Liver (tissue), 3 donors: Measurements from ENCODE around the gene PLOD3.

ENCODE experiments used
- FOXA1 ChIP-seq: IDR thresholded peaks from 2 replicates; pipeline ENCODE4 v1.6.1; 2016; ENCODE audit warnings: antibody characterized with exemption
- RAD21 ChIP-seq, 2 donors: IDR thresholded peaks; 2 replicates each; pipeline ENCODE4 v1.6.1; 2016; ENCODE audit warnings: antibody characterized with exemption in 2 of 2, mild to moderate bottlenecking in 2 of 2
- SP1 ChIP-seq: IDR thresholded peaks from 2 replicates; pipeline ENCODE4 v1.6.1; 2018; ENCODE audit warnings: antibody characterized with exemption, mild to moderate bottlenecking
- TF ChIP-seq, protein P1 (sequence below): IDR thresholded peaks from 2 replicates; pipeline ENCODE4 v1.6.1; 2016; ENCODE audit warnings: antibody characterized with exemption, mild to moderate bottlenecking
- TF ChIP-seq, protein P2 (sequence below): fragments of 150-350 bp; IDR thresholded peaks from 2 replicates; pipeline ENCODE4 v1.5.1; 2017; ENCODE audit warnings: improper control_type of control experiment, low read depth, low read length; ENCODE audit not compliant: missing input control
- donor health status: healthy.
- donor health status: healthy.

- TF ChIP-seq, protein P1, sequence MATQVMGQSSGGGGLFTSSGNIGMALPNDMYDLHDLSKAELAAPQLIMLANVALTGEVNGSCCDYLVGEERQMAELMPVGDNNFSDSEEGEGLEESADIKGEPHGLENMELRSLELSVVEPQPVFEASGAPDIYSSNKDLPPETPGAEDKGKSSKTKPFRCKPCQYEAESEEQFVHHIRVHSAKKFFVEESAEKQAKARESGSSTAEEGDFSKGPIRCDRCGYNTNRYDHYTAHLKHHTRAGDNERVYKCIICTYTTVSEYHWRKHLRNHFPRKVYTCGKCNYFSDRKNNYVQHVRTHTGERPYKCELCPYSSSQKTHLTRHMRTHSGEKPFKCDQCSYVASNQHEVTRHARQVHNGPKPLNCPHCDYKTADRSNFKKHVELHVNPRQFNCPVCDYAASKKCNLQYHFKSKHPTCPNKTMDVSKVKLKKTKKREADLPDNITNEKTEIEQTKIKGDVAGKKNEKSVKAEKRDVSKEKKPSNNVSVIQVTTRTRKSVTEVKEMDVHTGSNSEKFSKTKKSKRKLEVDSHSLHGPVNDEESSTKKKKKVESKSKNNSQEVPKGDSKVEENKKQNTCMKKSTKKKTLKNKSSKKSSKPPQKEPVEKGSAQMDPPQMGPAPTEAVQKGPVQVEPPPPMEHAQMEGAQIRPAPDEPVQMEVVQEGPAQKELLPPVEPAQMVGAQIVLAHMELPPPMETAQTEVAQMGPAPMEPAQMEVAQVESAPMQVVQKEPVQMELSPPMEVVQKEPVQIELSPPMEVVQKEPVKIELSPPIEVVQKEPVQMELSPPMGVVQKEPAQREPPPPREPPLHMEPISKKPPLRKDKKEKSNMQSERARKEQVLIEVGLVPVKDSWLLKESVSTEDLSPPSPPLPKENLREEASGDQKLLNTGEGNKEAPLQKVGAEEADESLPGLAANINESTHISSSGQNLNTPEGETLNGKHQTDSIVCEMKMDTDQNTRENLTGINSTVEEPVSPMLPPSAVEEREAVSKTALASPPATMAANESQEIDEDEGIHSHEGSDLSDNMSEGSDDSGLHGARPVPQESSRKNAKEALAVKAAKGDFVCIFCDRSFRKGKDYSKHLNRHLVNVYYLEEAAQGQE: no peak
- TF ChIP-seq, protein P2, sequence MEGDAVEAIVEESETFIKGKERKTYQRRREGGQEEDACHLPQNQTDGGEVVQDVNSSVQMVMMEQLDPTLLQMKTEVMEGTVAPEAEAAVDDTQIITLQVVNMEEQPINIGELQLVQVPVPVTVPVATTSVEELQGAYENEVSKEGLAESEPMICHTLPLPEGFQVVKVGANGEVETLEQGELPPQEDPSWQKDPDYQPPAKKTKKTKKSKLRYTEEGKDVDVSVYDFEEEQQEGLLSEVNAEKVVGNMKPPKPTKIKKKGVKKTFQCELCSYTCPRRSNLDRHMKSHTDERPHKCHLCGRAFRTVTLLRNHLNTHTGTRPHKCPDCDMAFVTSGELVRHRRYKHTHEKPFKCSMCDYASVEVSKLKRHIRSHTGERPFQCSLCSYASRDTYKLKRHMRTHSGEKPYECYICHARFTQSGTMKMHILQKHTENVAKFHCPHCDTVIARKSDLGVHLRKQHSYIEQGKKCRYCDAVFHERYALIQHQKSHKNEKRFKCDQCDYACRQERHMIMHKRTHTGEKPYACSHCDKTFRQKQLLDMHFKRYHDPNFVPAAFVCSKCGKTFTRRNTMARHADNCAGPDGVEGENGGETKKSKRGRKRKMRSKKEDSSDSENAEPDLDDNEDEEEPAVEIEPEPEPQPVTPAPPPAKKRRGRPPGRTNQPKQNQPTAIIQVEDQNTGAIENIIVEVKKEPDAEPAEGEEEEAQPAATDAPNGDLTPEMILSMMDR: no peak
- TF ChIP-seq RAD21 (IDR thresholded peaks at IDR 0.05): no peak
- TF ChIP-seq FOXA1: no peak
- TF ChIP-seq SP1: no peak
These were observed 8.3 kb upstream of the PLOD3 start for GRCh38 chr7:101225650-101226049.
